ENCODE results near the gene KCNIP3. TPM values are rescaled to one million over a fixed set of nuclear protein-coding genes. Genes with fewer than 3 reads are reported as not detected.

KCNIP3 gene
- total and polyA plus RNA-seq, 12 donors: 2.1 to 8.0 (median 3.9) TPM

GRCh38 chr2:95292623-95293260, 4.4 kb upstream of the KCNIP3 start:
- intact Hi-C loops (cut with DNase I): no loop called here
- Histone ChIP-seq H3K4me1 (no peaks in the 10 kb centered on the region), H3K9me3 (peaks cover 0 to 25% (median 15%) of the 10 kb centered on the region in 11 donors), H3K27ac (no peak overlapping the region), H3K4me3 (no peak overlapping the region), H3K27me3 (peaks cover 0 to 11% (median 0%) of the 10 kb centered on the region in 7 donors), H3K36me3 (no peaks in the 10 kb centered on the region)
- DNase-seq: no peak
- WGBS, 2 donors: 86 to 90% methylated on average over 9 of the region's 9 CpGs
- no peak for TF ChIP-seq CTCF (IDR thresholded peaks at IDR 0.05)
- no peak for ATAC-seq

GRCh38 chr2:95294579-95295250, 2.4 kb upstream of the KCNIP3 start:
- DNase-seq: no peak
- 89 to 93% methylated on average over 19 of the region's 19 CpGs for WGBS, 2 donors
- no peaks in the 10 kb centered on the region for H3K4me1 ChIP-seq
- H3K9me3 ChIP-seq: peaks cover 0 to 25% (median 15%) of the 10 kb centered on the region in 11 donors
- no peak for TF ChIP-seq CTCF (IDR thresholded peaks at IDR 0.05)
- intact Hi-C loops (cut with DNase I): no loop called here
- no peaks in the 10 kb centered on the region for H3K36me3 ChIP-seq
- H3K4me3 ChIP-seq: no peak overlapping the region
- H3K27me3 ChIP-seq: peaks cover 0 to 24% (median 15%) of the 10 kb centered on the region in 7 donors
- ATAC-seq: no peak
- H3K27ac ChIP-seq: no peak overlapping the region

- DNase-seq (no peak), ATAC-seq (no peak)
- H3K4me1 ChIP-seq: no peaks in the 10 kb centered on the region
- peaks cover 0 to 20% (median 12%) of the 10 kb centered on the region in 11 donors for H3K9me3 ChIP-seq
- no peak overlapping the region for H3K27ac ChIP-seq
- no peak overlapping the region for H3K4me3 ChIP-seq
- intact Hi-C loops (cut with DNase I): no loop called here
- peaks cover 0 to 30% (median 20%) of the 10 kb centered on the region in 7 donors for H3K27me3 ChIP-seq
- WGBS, 2 donors: 87 to 93% methylated on average over 6 of the region's 6 CpGs
- H3K36me3 ChIP-seq: no peaks in the 10 kb centered on the region
- no peak for TF ChIP-seq CTCF (IDR thresholded peaks at IDR 0.05)
Measured at GRCh38 chr2:95295376-95295775, 1.8 kb upstream of the KCNIP3 start.

GRCh38 chr2:95296011-95296410, 1.1 kb upstream of the KCNIP3 start:
- no peaks in the 10 kb centered on the region for H3K4me1 ChIP-seq
- whole genome bisulfite sequencing, 2 donors: 68 to 76% methylated on average over 5 of the region's 5 CpGs
- no peak overlapping the region for H3K4me3 ChIP-seq
- DNase-seq (no peak), ATAC-seq (no peak)
- H3K36me3 ChIP-seq: no peaks in the 10 kb centered on the region
- no peak for TF ChIP-seq CTCF (IDR thresholded peaks at IDR 0.05)
- peaks cover 0 to 37% (median 20%) of the 10 kb centered on the region in 7 donors for H3K27me3 ChIP-seq
- peaks cover 0 to 14% (median 6%) of the 10 kb centered on the region in 11 donors for H3K9me3 ChIP-seq
- no peak overlapping the region for H3K27ac ChIP-seq
- intact Hi-C loops (cut with DNase I): no loop called here
